ENCODE results near the gene MEG3. TPM values are rescaled to one million over a fixed set of nuclear protein-coding genes. Genes with fewer than 3 reads are reported as not detected.

Gene MEG3
- total and polyA plus RNA-seq, 2 of the 8 experiments (the other 6 are each of a cell fraction or from before 2014, with no cell fraction given) = 0.17 to 1.1 TPM

DNA sequence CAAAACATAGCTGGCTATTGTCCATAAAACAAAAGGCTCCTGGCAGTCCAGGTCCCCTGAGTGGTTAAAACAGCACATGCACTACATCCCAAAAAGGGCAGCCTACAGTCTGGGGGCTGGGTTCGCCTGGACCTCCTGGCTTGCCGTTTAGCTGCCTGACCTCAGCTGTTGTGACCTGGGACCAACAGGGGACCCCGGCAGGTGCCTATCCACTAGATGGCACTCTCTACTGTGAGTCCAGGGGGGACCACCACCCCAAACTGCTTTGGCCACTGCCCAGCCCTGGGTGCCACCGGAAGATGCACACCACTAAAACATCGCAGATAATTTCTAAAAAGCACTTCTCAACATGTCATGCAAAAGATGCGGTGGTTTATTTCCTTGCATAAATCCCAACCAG lies 80.5 kb downstream of the MEG3 start:
- Histone ChIP-seq H3K4me1 (replicated peaks in 1 of 4; ENCODE audit: control insufficient read depth in 3 of 4, insufficient read depth in 4 of 4, low read length in 3 of 4) (peaks cover 0 to 11% (median 2%) of the 10 kb centered on the region in 4 experiments; a peak in 3 of 7 replicates), H4K8ac (ENCODE audit: extremely low read depth, insufficient read depth, low read length) (no peak overlapping the region), H4K20me1 (replicated peaks in 1 of 2; ENCODE audit: control insufficient read depth in 1 of 2, insufficient read depth in 2 of 2, low read length in 2 of 2) (no peaks in the 10 kb centered on the region), H2BK120ac (replicated peaks; ENCODE audit: low read depth, low read length) (no peak overlapping the region), H3K56ac (replicated peaks; ENCODE audit: insufficient read length, low read depth, low read length) (no peak overlapping the region), H3K4me2 (ENCODE audit: insufficient read depth in 1 of 2, low read depth in 2 of 2, low read length in 2 of 2) (no peak overlapping the region), H3K4ac (replicated peaks; ENCODE audit: insufficient read length, low read depth, low read length) (no peak overlapping the region), H3K18ac (ENCODE audit: extremely low read depth, low read length) (no peak overlapping the region), H3K36me3 (ENCODE audit: control insufficient read depth in 2 of 4, insufficient read depth in 4 of 4, low read length in 3 of 4) (no peaks in the 10 kb centered on the region), H2AK5ac (ENCODE audit: low read depth, low read length) (no peak overlapping the region), H2BK15ac (ENCODE audit: low read length) (no peak overlapping the region), H3K79me2 (ENCODE audit: control insufficient read depth in 1 of 2, insufficient read depth in 2 of 2, low read length in 2 of 2) (no peaks in the 10 kb centered on the region), H3K27me3 (replicated peaks in 1 of 4; ENCODE audit: control insufficient read depth in 3 of 4, extremely low read depth in 1 of 4, insufficient read depth in 3 of 4, low read length in 3 of 4) (peaks cover 3 to 29% (median 23%) of the 10 kb centered on the region in 4 experiments), H3K23me2 (ENCODE audit: low read depth, low read length) (peaks cover 3% of the 10 kb centered on the region), H2BK5ac (ENCODE audit: low read depth, low read length) (no peak overlapping the region), H3K9me3 (ENCODE audit: insufficient read depth in 2 of 2, low read depth in 1 of 2, low read length in 1 of 2) (peaks cover 0 to 6% of the 10 kb centered on the region in 2 experiments; a peak in 1 of 4 replicates), H2AFZ (ENCODE audit: low read length) (no peak overlapping the region), H2BK12ac (ENCODE audit: low read depth, low read length) (no peak overlapping the region), H3K9ac (replicated peaks in 1 of 4; ENCODE audit: extremely low read depth in 1 of 4, low read depth in 3 of 4, low read length in 3 of 4) (no peak overlapping the region), H3K4me3 (ENCODE audit: extremely low read depth in 1 of 4, insufficient read depth in 2 of 4, low read depth in 3 of 4, low read length in 4 of 4) (no peak overlapping the region), H2BK20ac (ENCODE audit: low read length) (no peak overlapping the region), H3K79me1 (ENCODE audit: low read depth, low read length) (no peaks in the 10 kb centered on the region), H4K91ac (replicated peaks; ENCODE audit: insufficient read length, low read length) (no peak overlapping the region), H3K14ac (ENCODE audit: insufficient read length) (no peak overlapping the region), H3K27ac (ENCODE audit: low read depth, low read length) (no peak overlapping the region), H3K23ac (ENCODE audit: insufficient read length) (no peak overlapping the region), H4K5ac (ENCODE audit: insufficient read length, low read depth, low read length) (no peak overlapping the region)
- no peak for TF ChIP-seq FOSL1 (IDR thresholded peaks at IDR 0.05; ENCODE audit: insufficient read depth, low read depth, low read length)
- TF ChIP-seq, protein P1, sequence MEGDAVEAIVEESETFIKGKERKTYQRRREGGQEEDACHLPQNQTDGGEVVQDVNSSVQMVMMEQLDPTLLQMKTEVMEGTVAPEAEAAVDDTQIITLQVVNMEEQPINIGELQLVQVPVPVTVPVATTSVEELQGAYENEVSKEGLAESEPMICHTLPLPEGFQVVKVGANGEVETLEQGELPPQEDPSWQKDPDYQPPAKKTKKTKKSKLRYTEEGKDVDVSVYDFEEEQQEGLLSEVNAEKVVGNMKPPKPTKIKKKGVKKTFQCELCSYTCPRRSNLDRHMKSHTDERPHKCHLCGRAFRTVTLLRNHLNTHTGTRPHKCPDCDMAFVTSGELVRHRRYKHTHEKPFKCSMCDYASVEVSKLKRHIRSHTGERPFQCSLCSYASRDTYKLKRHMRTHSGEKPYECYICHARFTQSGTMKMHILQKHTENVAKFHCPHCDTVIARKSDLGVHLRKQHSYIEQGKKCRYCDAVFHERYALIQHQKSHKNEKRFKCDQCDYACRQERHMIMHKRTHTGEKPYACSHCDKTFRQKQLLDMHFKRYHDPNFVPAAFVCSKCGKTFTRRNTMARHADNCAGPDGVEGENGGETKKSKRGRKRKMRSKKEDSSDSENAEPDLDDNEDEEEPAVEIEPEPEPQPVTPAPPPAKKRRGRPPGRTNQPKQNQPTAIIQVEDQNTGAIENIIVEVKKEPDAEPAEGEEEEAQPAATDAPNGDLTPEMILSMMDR (IDR thresholded peaks at IDR 0.05; ENCODE audit: control extremely low read depth in 1 of 3, insufficient read depth in 1 of 3, low read depth in 1 of 3, low read length in 3 of 3) = peak; percentile 77 to 82 (median 79)
- TF ChIP-seq E2F6 (IDR thresholded peaks at IDR 0.05) = no peak
- no peak for TF ChIP-seq TCF12 (IDR thresholded peaks at IDR 0.05; ENCODE audit: low read depth, low read length)
- no peak for TF ChIP-seq SP1 (IDR thresholded peaks at IDR 0.05; ENCODE audit: low read depth, low read length)
- peak; percentile 89 to 92 for TF ChIP-seq RAD21 (IDR thresholded peaks at IDR 0.05 in 1 of 2, conservative IDR thresholded peaks at IDR 0.05 in 1 of 2; ENCODE audit: low read depth in 2 of 2, low read length in 2 of 2)
- TF ChIP-seq NANOG (IDR thresholded peaks at IDR 0.05; ENCODE audit: insufficient read depth, low read depth, low read length, poor library complexity, severe bottlenecking) = no peak
- CTCF ChIA-PET (ENCODE audit: partially characterized antibody) = interaction anchor here (0.7 to 3.4 kb wide), 17 partner anchors 10 to 757 kb away, joined by 3 to 20 read pairs (median 5); no protein-coding TSS in a partner anchor
- WGBS, 2 experiments (ENCODE audit: extremely low coverage in 1 of 2, insufficient coverage in 1 of 2, insufficient read length in 1 of 2, insufficient replicate concordance in 2 of 2, low coverage in 1 of 2, low lambda C conversion rate in 2 of 2, missing lambda C conversion rate in 1 of 2) = 61% methylated on average over 6 of the region's 6 CpGs; no CpG with 5 or more reads in 1 of the 2 experiments
- FAIRE-seq (peak; percentile 57), DNase-seq (ENCODE audit: low read depth in 1 of 2, low spot score in 2 of 2) (peak in 1 of 2 experiments; percentile 68)
- POLR2A ChIA-PET (ENCODE audit: partially characterized antibody) = no interaction called here

All from H1 (cell line).